Gastroesophageal sphincter (tissue), 2 donors: ENCODE results near the gene EIF2AK2.

Experiments
- EP300 ChIP-seq: sonication (generic); formaldehyde crosslinking; IDR thresholded peaks from one replicate; pipeline ENCODE4 v1.6.1; 2017; ENCODE audit warnings: antibody characterized with exemption, mild to moderate bottlenecking
- POLR2AphosphoS5 ChIP-seq: sonication (generic); formaldehyde crosslinking; IDR thresholded peaks from one replicate; pipeline ENCODE4 v1.6.1; 2017; ENCODE audit warnings: antibody characterized with exemption

- TF ChIP-seq EP300 (no peak), POLR2AphosphoS5 (no peak)
Observed at GRCh38 chr2:37060446-37060845, 96.3 kb downstream of the EIF2AK2 start.
